Glutamatergic neuron (in vitro differentiated cells): Measurements from ENCODE around the gene EAPP. TPM values are rescaled to one million over a fixed set of nuclear protein-coding genes. Genes with fewer than 3 reads are reported as not detected.
A peak's percentile ranks its signal among the peaks of the same experiment; 100 is the strongest.
"Not testable (repeated sequence)": the region's sequence is repeated elsewhere in the genome, so short reads cannot be mapped to it uniquely, and the experiment has no call there.

Source experiments
- DNase-seq: peaks from one replicate; pipeline ENCODE4 v3.0.0; 2022
- H3K27ac Mint-ChIP-seq: one replicate; pipeline ENCODE4 v1.8.0; 2020; ENCODE audit warnings: mild to moderate bottlenecking, mixed read lengths, inconsistent platforms; ENCODE audit not compliant: unreplicated experiment
- H3K27me3 Mint-ChIP-seq: one replicate; pipeline ENCODE4 v1.8.0; 2020; ENCODE audit warnings: mild to moderate bottlenecking, moderate library complexity, mixed read lengths, inconsistent platforms; ENCODE audit not compliant: unreplicated experiment
- H3K36me3 Mint-ChIP-seq: one replicate; pipeline ENCODE4 v1.8.0; 2020; ENCODE audit warnings: mild to moderate bottlenecking, mixed read lengths, inconsistent platforms; ENCODE audit not compliant: unreplicated experiment
- H3K4me1 Mint-ChIP-seq: one replicate; pipeline ENCODE4 v1.8.0; 2020; ENCODE audit warnings: mild to moderate bottlenecking, low read depth, mixed read lengths, inconsistent platforms; ENCODE audit not compliant: unreplicated experiment
- H3K4me3 Mint-ChIP-seq: one replicate; pipeline ENCODE4 v1.8.0; 2020; ENCODE audit warnings: mild to moderate bottlenecking, mixed read lengths, inconsistent platforms; ENCODE audit not compliant: unreplicated experiment
- H3K9me3 Mint-ChIP-seq: one replicate; pipeline ENCODE4 v1.8.0; 2020; ENCODE audit warnings: mild to moderate bottlenecking, moderate library complexity, mixed read lengths, inconsistent platforms; ENCODE audit not compliant: unreplicated experiment
- total RNA-seq: library from RNA; stranded (reverse); fragmentation: NEBNext Ultra II Directional; extraction: Animal tissue kit (Norgen Biotek cat#: 25700); gene quantifications from one replicate; pipeline ENCODE4 v1.2.1, GENCODE V29; 2021; ENCODE audit not compliant: unreplicated experiment
- TF ChIP-seq, protein P1 (sequence below): fragments of 200-600 bp; sonication (generic); IDR thresholded peaks from one replicate; pipeline ENCODE4 v1.5.0; 2021; ENCODE audit not compliant: partially characterized antibody, unreplicated experiment

EAPP gene
- total RNA-seq, 1 donor from 2014 or later, result 33.2 TPM

DNA sequence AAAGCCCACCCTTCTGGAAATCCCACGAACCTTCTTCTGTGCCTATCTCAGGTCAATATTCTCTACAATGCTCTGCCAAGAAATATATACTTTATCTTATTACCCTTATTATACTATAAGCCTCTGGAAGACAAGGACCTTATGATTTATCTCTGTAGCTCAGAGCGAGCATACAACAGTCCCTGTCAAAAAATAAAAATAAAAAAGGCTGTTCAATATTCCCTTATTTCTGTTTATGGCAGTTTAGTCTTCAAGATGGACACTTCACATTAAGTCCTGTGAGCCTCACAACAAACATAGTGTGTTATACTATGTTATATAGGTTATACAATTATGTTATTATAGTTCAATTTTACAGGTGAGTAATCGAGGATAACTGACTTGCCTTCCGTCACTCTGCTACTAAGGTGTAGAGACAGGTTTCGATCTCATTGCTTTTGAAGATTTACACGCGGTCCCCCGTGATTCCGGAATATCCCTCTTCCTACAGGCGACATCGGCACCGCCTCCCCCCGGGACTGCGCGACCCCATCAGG is 562 bp downstream of the EAPP start:
- Mint-ChIP-seq H3K27me3 (peaks cover 4% of the 10 kb centered on the region), H3K4me3 (peak overlapping the region; percentile 100), H3K4me1 (peaks cover 3% of the 10 kb centered on the region), H3K27ac (peak overlapping the region; percentile 99), H3K36me3 (no peaks in the 10 kb centered on the region), H3K9me3 (no peaks in the 10 kb centered on the region)
- TF ChIP-seq, protein P1, sequence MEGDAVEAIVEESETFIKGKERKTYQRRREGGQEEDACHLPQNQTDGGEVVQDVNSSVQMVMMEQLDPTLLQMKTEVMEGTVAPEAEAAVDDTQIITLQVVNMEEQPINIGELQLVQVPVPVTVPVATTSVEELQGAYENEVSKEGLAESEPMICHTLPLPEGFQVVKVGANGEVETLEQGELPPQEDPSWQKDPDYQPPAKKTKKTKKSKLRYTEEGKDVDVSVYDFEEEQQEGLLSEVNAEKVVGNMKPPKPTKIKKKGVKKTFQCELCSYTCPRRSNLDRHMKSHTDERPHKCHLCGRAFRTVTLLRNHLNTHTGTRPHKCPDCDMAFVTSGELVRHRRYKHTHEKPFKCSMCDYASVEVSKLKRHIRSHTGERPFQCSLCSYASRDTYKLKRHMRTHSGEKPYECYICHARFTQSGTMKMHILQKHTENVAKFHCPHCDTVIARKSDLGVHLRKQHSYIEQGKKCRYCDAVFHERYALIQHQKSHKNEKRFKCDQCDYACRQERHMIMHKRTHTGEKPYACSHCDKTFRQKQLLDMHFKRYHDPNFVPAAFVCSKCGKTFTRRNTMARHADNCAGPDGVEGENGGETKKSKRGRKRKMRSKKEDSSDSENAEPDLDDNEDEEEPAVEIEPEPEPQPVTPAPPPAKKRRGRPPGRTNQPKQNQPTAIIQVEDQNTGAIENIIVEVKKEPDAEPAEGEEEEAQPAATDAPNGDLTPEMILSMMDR, result no peak
- no peak for DNase-seq

DNA sequence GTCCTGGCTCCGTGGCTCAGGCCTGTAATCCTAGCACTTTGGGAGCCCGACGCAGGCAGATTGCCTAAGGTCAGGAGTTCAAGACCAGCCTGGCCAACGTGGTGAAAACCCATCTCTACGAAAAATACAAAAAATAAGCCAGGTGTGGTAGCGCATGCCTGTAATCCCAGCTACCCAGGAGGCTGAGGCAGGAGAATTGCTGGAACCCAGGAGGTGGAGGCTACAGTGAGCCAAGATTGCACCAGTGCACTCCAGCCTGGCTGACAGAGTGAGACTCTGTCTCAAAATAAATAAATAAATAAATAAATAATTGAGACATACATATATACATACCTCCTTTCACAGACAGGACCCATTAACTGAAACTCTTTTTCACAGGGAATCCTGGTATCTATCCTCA is 1.4 kb downstream of the EAPP start:
- H3K27me3 Mint-ChIP-seq, H3K27ac Mint-ChIP-seq, H3K9me3 Mint-ChIP-seq, DNase-seq, H3K4me1 Mint-ChIP-seq, H3K36me3 Mint-ChIP-seq: not testable (repeated sequence)
- peak overlapping the region; percentile 100 for H3K4me3 Mint-ChIP-seq

DNA sequence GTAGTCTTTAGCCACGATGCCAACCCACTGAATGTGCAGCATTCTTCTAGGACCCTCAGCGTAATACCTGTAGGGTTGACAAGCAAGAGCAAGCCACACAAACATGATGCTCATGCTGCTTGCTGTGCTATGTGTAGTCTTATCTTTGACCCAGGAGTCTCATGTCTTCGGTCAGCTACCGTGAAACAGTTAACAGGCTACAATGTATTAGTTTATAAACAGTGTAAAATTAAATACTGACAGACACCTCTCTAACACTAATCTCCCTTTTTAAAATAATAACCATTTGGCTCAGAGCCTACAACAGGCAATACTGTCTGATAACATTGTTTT is 1.9 kb downstream of the EAPP start:
- H3K9me3 Mint-ChIP-seq, result no peaks in the 10 kb centered on the region
- H3K27me3 Mint-ChIP-seq, result peaks cover 4% of the 10 kb centered on the region
- H3K4me1 Mint-ChIP-seq, result peaks cover 3% of the 10 kb centered on the region
- H3K27ac Mint-ChIP-seq, result no peak overlapping the region
- no peak overlapping the region for H3K4me3 Mint-ChIP-seq
- no peaks in the 10 kb centered on the region for H3K36me3 Mint-ChIP-seq
- TF ChIP-seq, protein P1, result no peak
- DNase-seq, result no peak

DNA sequence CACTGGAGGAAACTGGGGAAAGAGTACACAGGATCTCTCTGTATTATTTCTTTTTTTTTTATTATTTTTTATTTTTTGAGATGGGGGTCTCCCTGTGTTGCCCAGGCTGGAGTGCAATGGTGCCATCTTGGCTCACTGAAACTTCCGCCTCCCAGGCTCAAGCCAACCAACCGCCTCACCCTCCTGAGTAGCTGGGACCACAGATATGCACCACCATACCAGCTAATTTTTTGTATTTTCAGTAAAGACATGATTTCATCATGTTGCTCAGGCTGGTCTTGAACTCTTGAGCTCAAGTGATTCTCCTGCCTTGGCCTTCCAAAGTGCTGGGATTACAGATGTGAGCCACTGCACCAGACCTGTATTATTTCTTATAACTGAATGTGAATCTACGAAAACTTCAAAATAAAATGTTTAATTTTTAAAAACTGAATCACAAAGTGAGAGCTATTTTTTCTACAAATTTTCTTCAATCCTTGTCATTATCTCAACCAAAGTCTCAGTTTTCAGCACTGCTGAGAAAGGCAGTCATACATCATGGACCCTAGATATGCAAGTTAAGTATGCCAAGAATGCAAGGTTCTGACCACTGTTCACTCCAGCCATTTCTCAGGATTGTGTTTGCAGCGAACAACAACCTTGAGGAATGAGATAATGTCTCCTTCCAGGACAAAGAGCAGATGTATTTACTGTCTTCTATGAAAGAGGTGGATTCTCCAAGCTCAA is 2.4 kb downstream of the EAPP start:
- H3K36me3 Mint-ChIP-seq, result no peaks in the 10 kb centered on the region
- H3K27ac Mint-ChIP-seq, result no peak overlapping the region
- no peak overlapping the region for H3K4me3 Mint-ChIP-seq
- peaks cover 4% of the 10 kb centered on the region for H3K27me3 Mint-ChIP-seq
- H3K4me1 Mint-ChIP-seq, result peaks cover 3% of the 10 kb centered on the region
- TF ChIP-seq, protein P1, result no peak
- no peaks in the 10 kb centered on the region for H3K9me3 Mint-ChIP-seq
- DNase-seq, result no peak

DNA sequence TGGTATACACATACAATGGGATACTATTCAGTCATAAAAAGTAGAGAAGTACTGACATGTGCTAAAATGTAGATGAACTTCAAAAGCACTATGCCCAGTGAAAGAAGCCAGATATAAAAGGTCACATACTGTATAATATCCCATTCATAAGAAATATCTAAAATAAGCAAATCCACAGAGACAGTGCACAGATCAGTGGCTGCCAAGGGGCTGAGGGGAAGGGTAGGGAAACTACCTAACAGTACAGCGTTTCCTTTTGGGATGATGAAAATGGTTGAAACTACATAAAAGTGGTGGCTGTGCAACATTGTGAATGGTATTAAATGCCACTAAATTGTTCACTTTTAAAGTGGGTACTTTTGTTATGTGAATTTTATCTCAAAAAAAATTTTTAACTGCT is 11.9 kb downstream of the EAPP start:
- DNase-seq, result no peak
- no peaks in the 10 kb centered on the region for H3K9me3 Mint-ChIP-seq
- no peak overlapping the region for H3K4me3 Mint-ChIP-seq
- H3K27me3 Mint-ChIP-seq, result no peaks in the 10 kb centered on the region
- H3K4me1 Mint-ChIP-seq, result peaks cover 2% of the 10 kb centered on the region
- TF ChIP-seq, protein P1, result no peak
- peaks cover 4% of the 10 kb centered on the region for H3K36me3 Mint-ChIP-seq
- H3K27ac Mint-ChIP-seq, result no peak overlapping the region

DNA sequence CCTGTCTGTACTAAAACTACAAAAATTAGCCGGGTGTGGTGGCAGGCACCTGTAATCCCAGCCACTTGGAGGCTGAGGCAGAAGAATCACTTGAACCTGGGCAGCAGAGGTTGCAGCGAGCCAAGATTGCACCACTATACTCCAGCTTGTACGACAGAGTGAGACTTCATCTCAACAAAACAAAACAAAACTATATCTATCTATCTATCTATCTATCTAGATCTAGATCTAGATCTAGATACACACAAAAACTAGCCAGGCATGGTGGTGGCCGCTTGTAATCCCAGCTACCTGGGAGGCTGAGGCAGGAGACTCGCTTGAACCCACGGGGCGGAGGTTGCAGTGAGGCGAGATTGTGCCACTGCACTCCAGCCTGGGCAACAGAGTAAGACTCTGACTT is 15.3 kb downstream of the EAPP start:
- not testable (repeated sequence) for H3K27ac Mint-ChIP-seq, H3K27me3 Mint-ChIP-seq, H3K4me3 Mint-ChIP-seq, DNase-seq, H3K9me3 Mint-ChIP-seq, H3K4me1 Mint-ChIP-seq
- H3K36me3 Mint-ChIP-seq, result peaks cover 17% of the 10 kb centered on the region
